SU-DHL-6 (cell line): ENCODE results near the gene TAL1.

Experiments used
- H2AFZ ChIP-seq: fragments of 200-600 bp; sonication (generic); 2 replicates; pipeline ENCODE4 v1.6.1; 2014; ENCODE audit warnings: low read depth, mild to moderate bottlenecking, moderate library complexity, mixed read lengths, antibody characterized with exemption, low read length; ENCODE audit not compliant: severe bottlenecking
- H3F3A ChIP-seq: fragments of 200-600 bp; shearing (Covaris generic); 2 replicates; pipeline ENCODE4 v1.6.0; 2016; ENCODE audit warnings: antibody characterized with exemption, mild to moderate bottlenecking; ENCODE audit not compliant: insufficient read depth
- H3K27ac ChIP-seq: fragments of 200-600 bp; sonication (generic); 2 replicates; pipeline ENCODE4 v1.5.1; 2016; ENCODE audit warnings: low read depth, mild to moderate bottlenecking, low read length, moderate library complexity, mixed read lengths
- H3K27me3 ChIP-seq: fragments of 200-600 bp; sonication (generic), shearing (Covaris generic); 2 replicates; pipeline ENCODE4 v1.6.0; 2014; ENCODE audit warnings: mild to moderate bottlenecking, low read length
- H3K36me3 ChIP-seq: fragments of 200-600 bp; sonication (generic); 2 replicates; pipeline ENCODE4 v1.6.1; 2014; ENCODE audit warnings: mild to moderate bottlenecking, low read length, mixed read lengths
- H3K4me2 ChIP-seq: fragments of 300-600, 200-600 bp; shearing (Covaris generic), sonication (generic); 2 replicates; pipeline ENCODE4 v1.6.0; 2014; ENCODE audit warnings: low read length, low read depth, mild to moderate bottlenecking; ENCODE audit not compliant: poor library complexity, severe bottlenecking
- H3K4me3 ChIP-seq: fragments of 200-600 bp; sonication (generic); 2 replicates; pipeline ENCODE4 v1.5.1; 2014; ENCODE audit warnings: antibody characterized with exemption, low read length, mild to moderate bottlenecking, mixed read lengths; ENCODE audit not compliant: insufficient read depth, poor library complexity, severe bottlenecking
- H3K79me2 ChIP-seq: fragments of 200-600 bp; sonication (generic); 2 replicates; pipeline ENCODE4 v1.6.1; 2014; ENCODE audit warnings: mild to moderate bottlenecking, low read length, moderate library complexity; ENCODE audit not compliant: insufficient read depth
- H3K9ac ChIP-seq: fragments of 200-600 bp; sonication (generic); 2 replicates; pipeline ENCODE4 v1.7.0; 2014; ENCODE audit warnings: mild to moderate bottlenecking, low read length
- H3K9me2 ChIP-seq: fragments of 200-600 bp; sonication (generic); replicated peaks from 2 replicates; pipeline ENCODE4 v1.6.1; 2014; ENCODE audit warnings: low read length; ENCODE audit not compliant: insufficient read depth
- H3K9me3 ChIP-seq: fragments of 200-600 bp; sonication (generic); 2 replicates; pipeline ENCODE4 v1.6.1; 2014; ENCODE audit warnings: low read length, mixed read lengths; ENCODE audit not compliant: insufficient read depth
- H4K20me1 ChIP-seq: fragments of 200-600 bp; sonication (generic); 2 replicates; pipeline ENCODE4 v1.6.1; 2014; ENCODE audit warnings: low read depth, mild to moderate bottlenecking, antibody characterized with exemption, low read length, moderate library complexity, mixed read lengths
- EZH2phosphoT487 ChIP-seq: fragments of 200-600 bp; sonication (generic), shearing (Covaris generic); conservative IDR thresholded peaks from 2 replicates; pipeline ENCODE4 v1.6.1; 2018; ENCODE audit warnings: mild to moderate bottlenecking, antibody characterized with exemption, low read length, moderate library complexity, mixed read lengths
- TF ChIP-seq, protein P1 (sequence below): fragments of 200-600 bp; sonication (generic); IDR thresholded peaks from one replicate; pipeline ENCODE4 v1.5.1; 2017; ENCODE audit warnings: antibody characterized with exemption, mild to moderate bottlenecking, low read length, moderate library complexity; ENCODE audit not compliant: insufficient read depth, poor library complexity, severe bottlenecking

Gene TAL1

GRCh38 chr1:47188791-47189785 lies 42.9 kb downstream of the TAL1 start:
- no peak overlapping the region for H3K4me2 ChIP-seq
- H3K4me3 ChIP-seq: no peak overlapping the region
- no peak overlapping the region for H2AFZ ChIP-seq
- no peaks in the 10 kb centered on the region for H3F3A ChIP-seq
- no peaks in the 10 kb centered on the region for H3K9me3 ChIP-seq
- H3K9me2 ChIP-seq: no peaks in the 10 kb centered on the region
- no peaks in the 10 kb centered on the region for H3K36me3 ChIP-seq
- no peaks in the 10 kb centered on the region for H3K27me3 ChIP-seq
- H3K9ac ChIP-seq: no peak overlapping the region
- no peaks in the 10 kb centered on the region for H3K79me2 ChIP-seq
- no peak for TF ChIP-seq EZH2phosphoT487
- TF ChIP-seq, protein P1, sequence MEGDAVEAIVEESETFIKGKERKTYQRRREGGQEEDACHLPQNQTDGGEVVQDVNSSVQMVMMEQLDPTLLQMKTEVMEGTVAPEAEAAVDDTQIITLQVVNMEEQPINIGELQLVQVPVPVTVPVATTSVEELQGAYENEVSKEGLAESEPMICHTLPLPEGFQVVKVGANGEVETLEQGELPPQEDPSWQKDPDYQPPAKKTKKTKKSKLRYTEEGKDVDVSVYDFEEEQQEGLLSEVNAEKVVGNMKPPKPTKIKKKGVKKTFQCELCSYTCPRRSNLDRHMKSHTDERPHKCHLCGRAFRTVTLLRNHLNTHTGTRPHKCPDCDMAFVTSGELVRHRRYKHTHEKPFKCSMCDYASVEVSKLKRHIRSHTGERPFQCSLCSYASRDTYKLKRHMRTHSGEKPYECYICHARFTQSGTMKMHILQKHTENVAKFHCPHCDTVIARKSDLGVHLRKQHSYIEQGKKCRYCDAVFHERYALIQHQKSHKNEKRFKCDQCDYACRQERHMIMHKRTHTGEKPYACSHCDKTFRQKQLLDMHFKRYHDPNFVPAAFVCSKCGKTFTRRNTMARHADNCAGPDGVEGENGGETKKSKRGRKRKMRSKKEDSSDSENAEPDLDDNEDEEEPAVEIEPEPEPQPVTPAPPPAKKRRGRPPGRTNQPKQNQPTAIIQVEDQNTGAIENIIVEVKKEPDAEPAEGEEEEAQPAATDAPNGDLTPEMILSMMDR: no peak
- no peak overlapping the region for H3K27ac ChIP-seq
- no peaks in the 10 kb centered on the region for H4K20me1 ChIP-seq

- Histone ChIP-seq H3K9me2 (no peaks in the 10 kb centered on the region), H3K9me3 (no peaks in the 10 kb centered on the region), H3K4me2 (no peak overlapping the region), H3K79me2 (no peaks in the 10 kb centered on the region), H3K27ac (no peak overlapping the region), H3K27me3 (no peaks in the 10 kb centered on the region), H3F3A (no peaks in the 10 kb centered on the region), H3K36me3 (no peaks in the 10 kb centered on the region), H4K20me1 (no peaks in the 10 kb centered on the region), H3K9ac (no peak overlapping the region), H2AFZ (no peak overlapping the region), H3K4me3 (no peak overlapping the region)
- TF ChIP-seq, protein P1: no peak
- TF ChIP-seq EZH2phosphoT487: no peak
Measured at GRCh38 chr1:47187926-47188250, 44.1 kb downstream of the TAL1 start.

DNA sequence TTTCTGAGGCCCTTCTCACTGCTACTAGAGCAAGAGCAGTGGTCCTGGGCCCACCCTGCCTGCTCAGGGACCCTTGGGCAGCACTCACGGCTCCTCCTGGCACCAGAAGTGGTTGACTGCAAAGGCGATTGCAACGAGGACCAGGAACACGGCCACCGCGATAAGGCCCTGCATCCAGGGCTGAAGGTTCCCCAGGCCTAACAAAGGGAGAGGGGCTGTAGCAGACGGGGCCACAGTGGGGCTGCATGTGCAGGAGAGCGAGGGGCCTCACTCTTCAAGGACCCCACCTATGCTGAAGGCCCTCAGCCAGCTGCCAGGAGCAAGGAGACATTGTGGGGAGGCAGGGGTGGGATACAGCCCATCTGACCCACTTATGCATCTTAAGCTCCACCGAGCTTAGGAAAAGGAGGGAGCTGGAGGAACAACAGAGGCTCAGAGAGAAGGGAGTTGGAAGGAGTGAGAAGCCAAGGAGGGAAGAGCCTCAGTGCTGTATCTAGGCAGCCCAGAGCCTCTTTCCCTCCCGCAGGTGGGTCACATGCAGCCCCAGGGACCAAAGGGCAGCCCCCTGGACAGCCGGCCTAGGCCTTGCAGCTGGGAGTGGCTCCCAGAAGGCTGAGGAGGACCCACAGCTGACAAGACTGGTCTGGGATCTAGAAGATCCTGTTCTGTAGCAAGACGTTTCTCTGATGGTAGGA lies 44.6 kb downstream of the TAL1 start:
- Histone ChIP-seq H3K36me3 (no peaks in the 10 kb centered on the region), H3K27me3 (no peaks in the 10 kb centered on the region), H3K4me2 (no peak overlapping the region), H3K4me3 (no peak overlapping the region), H3K9me2 (no peaks in the 10 kb centered on the region), H3K9ac (no peak overlapping the region), H3K27ac (no peak overlapping the region), H3K9me3 (no peaks in the 10 kb centered on the region), H3K79me2 (no peaks in the 10 kb centered on the region), H4K20me1 (no peaks in the 10 kb centered on the region), H2AFZ (no peak overlapping the region), H3F3A (no peaks in the 10 kb centered on the region)
- no peak for TF ChIP-seq EZH2phosphoT487
- TF ChIP-seq, protein P1: no peak
